HCT116 (cell line): Measurements from ENCODE around the gene GAL3ST3. TPM values are rescaled to one million over a fixed set of nuclear protein-coding genes. Genes with fewer than 3 reads are reported as not detected.

Experiments
- ATAC-seq: fragments of 200-7000 bp; cut with Tn5 transposase; 2 replicates; pipeline ENCODE4 v1.9.1; 2020; ENCODE audit warnings: mild to moderate bottlenecking, moderate library complexity
- BruUV-seq: library from RNA; stranded (reverse); fragments of 400-500 nt; replicated peaks from 2 replicates; lab custom pipeline; 2021; lab: Mats Ljungman, UMichigan
- CTCF ChIA-PET: fragments of 300-600 bp; sonication (Branson Sonifier 250); formaldehyde crosslinking; loops from one replicate; lab custom pipeline; 2021; ENCODE audit warnings: antibody characterized with exemption; lab: Charles Lee
- POLR2A ChIA-PET: fragments of 300-600, 350-600 bp; sonication (Branson Sonifier 250); formaldehyde crosslinking; loops from one replicate; lab custom pipeline; 2021; ENCODE audit warnings: antibody characterized with exemption; lab: Charles Lee
- RAD21 ChIA-PET, 2 experiments: fragments of 300-600 bp; sonication (Branson Sonifier 250); formaldehyde crosslinking; loops; one replicate each; lab custom pipeline; 2023; ENCODE audit warnings: low total read pairs in 2 of 2; ENCODE audit not compliant: uncharacterized antibody in 2 of 2, unreplicated experiment in 2 of 2, low non-redundant PET in 1 of 2; lab: Charles Lee
- DNase-seq: peaks from one replicate; pipeline ENCODE4 v3.0.0-alpha.2; 2010; ENCODE audit warnings: low read depth, low spot score
- H2AFZ ChIP-seq: fragments of 200-600 bp; shearing (Covaris generic), sonication (generic); 2 replicates; pipeline ENCODE4 v1.6.1; 2017; ENCODE audit warnings: low read depth, mixed run types, mixed read lengths, antibody characterized with exemption, low read length; ENCODE audit not compliant: poor library complexity, severe bottlenecking
- H3K27ac ChIP-seq: 2 replicates; pipeline ENCODE4 v1.5.1; 2012; ENCODE audit warnings: low read depth, low read length
- H3K27me3 ChIP-seq: fragments of 200-600 bp; sonication (generic); 2 replicates; pipeline ENCODE4 v1.6.1; 2016; ENCODE audit warnings: mixed run types, low read length, mixed read lengths; ENCODE audit not compliant: insufficient read depth
- H3K36me3 ChIP-seq, 2 experiments: fragments of 200-500 bp in 1 of 2; fragments of 200-600 bp in 1 of 2; sonication (Bioruptor generic) in 1 of 2; sonication (generic) in 1 of 2; 2 replicates each; pipeline versions ENCODE4 v1.5.1 to v1.6.1; 2014 to 2016; ENCODE audit warnings: low read length in 2 of 2, inconsistent platforms in 1 of 2, mixed read lengths in 1 of 2, mixed run types in 1 of 2; ENCODE audit not compliant: insufficient read depth in 2 of 2, control insufficient read depth in 1 of 2
- H3K4me1 ChIP-seq, 2 experiments: fragments of 200-600 bp in 1 of 2; sonication (generic) in 1 of 2; 2 replicates each; pipeline versions ENCODE4 v1.5.1 to v1.6.1; 2012 to 2017; ENCODE audit warnings: low read length in 2 of 2, inconsistent platforms in 1 of 2, mild to moderate bottlenecking in 1 of 2, mixed read lengths in 1 of 2, mixed run types in 1 of 2, moderate library complexity in 1 of 2; ENCODE audit not compliant: insufficient read depth in 2 of 2, control insufficient read depth in 1 of 2
- H3K4me2 ChIP-seq: fragments of 200-600 bp; sonication (generic); 2 replicates; pipeline ENCODE4 v1.6.1; 2017; ENCODE audit warnings: mixed run types, low read length, mixed read lengths
- H3K4me3 ChIP-seq, 2 experiments: fragments of 200-600 bp in 1 of 2; sonication (generic) in 1 of 2; replicated peaks in 1 of 2; 2 replicates each; pipeline ENCODE4 v1.5.1; 2011 to 2016; ENCODE audit warnings: low read length in 2 of 2, control low read depth in 1 of 2, low read depth in 1 of 2, mild to moderate bottlenecking in 1 of 2, mixed read lengths in 1 of 2, mixed run types in 1 of 2
- H3K79me2 ChIP-seq: fragments of 200-600 bp; sonication (generic); 2 replicates; pipeline ENCODE4 v1.6.1; 2017; ENCODE audit warnings: mild to moderate bottlenecking, mixed run types, low read length, moderate library complexity, mixed read lengths; ENCODE audit not compliant: insufficient read depth
- H3K9ac ChIP-seq: fragments of 200-600 bp; sonication (generic); 2 replicates; pipeline ENCODE4 v1.6.1; 2016; ENCODE audit warnings: low read length, mixed read lengths
- H3K9me2 ChIP-seq: fragments of 200-600 bp; sonication (generic), shearing (Covaris generic); 2 replicates; pipeline ENCODE4 v1.6.1; 2017; ENCODE audit warnings: mixed run types, mild to moderate bottlenecking, moderate library complexity; ENCODE audit not compliant: insufficient read depth
- H3K9me3 ChIP-seq, 2 experiments: fragments of 200-500 bp in 1 of 2; fragments of 200-600 bp in 1 of 2; sonication (Bioruptor generic) in 1 of 2; sonication (generic) in 1 of 2; 2 replicates each; pipeline ENCODE4 v1.6.1; 2014 to 2017; ENCODE audit warnings: low read length in 2 of 2, mixed read lengths in 2 of 2, inconsistent platforms in 1 of 2, low read depth in 1 of 2, mild to moderate bottlenecking in 1 of 2, mixed run types in 1 of 2, moderate library complexity in 1 of 2; ENCODE audit not compliant: control insufficient read depth in 1 of 2, insufficient read depth in 1 of 2
- H4K20me1 ChIP-seq: fragments of 200-600 bp; sonication (generic), shearing (Covaris generic); 2 replicates; pipeline ENCODE4 v1.6.1; 2017; ENCODE audit warnings: mixed run types, mild to moderate bottlenecking, moderate library complexity; ENCODE audit not compliant: insufficient read depth
- CBX3 ChIP-seq: IDR thresholded peaks from 2 replicates; pipeline ENCODE4 v1.6.1; 2012; ENCODE audit warnings: low read depth
- CEBPB ChIP-seq: IDR thresholded peaks from 2 replicates; pipeline ENCODE4 v1.6.1; 2012; ENCODE audit warnings: low read depth
- ELF1 ChIP-seq: IDR thresholded peaks from 2 replicates; pipeline ENCODE4 v1.6.1; 2012; ENCODE audit warnings: low read depth, borderline replicate concordance
- EZH2 ChIP-seq: fragments of 200-600 bp; sonication (generic); IDR thresholded peaks from 2 replicates; pipeline ENCODE4 v1.6.1; 2017; ENCODE audit warnings: antibody characterized with exemption, mixed run types
- FOSL1 ChIP-seq: IDR thresholded peaks from 2 replicates; pipeline ENCODE4 v1.6.1; 2012; ENCODE audit warnings: low read depth
- POLR2A ChIP-seq: IDR thresholded peaks from 2 replicates; pipeline ENCODE4 v1.7.0; 2011; ENCODE audit warnings: borderline replicate concordance; ENCODE audit not compliant: insufficient read depth, insufficient read length; ENCODE audit errors: extremely low read depth
- POLR2AphosphoS5 ChIP-seq: IDR thresholded peaks from 2 replicates; pipeline ENCODE4 v1.6.1; 2011; ENCODE audit warnings: mild to moderate bottlenecking, low read depth, low read length, moderate library complexity
- RAD21 ChIP-seq: IDR thresholded peaks from 2 replicates; pipeline ENCODE4 v1.6.1; 2012; ENCODE audit warnings: low read depth, mild to moderate bottlenecking
- SIN3A ChIP-seq: IDR thresholded peaks from 2 replicates; pipeline ENCODE4 v1.6.1; 2012; ENCODE audit warnings: low read depth
- SP1 ChIP-seq: IDR thresholded peaks from 2 replicates; pipeline ENCODE4 v1.6.1; 2012; ENCODE audit warnings: low read depth
- SRF ChIP-seq: IDR thresholded peaks from 2 replicates; pipeline ENCODE4 v1.6.1; 2012; ENCODE audit warnings: low read depth
- TCF7L2 ChIP-seq: IDR thresholded peaks from 2 replicates; pipeline ENCODE4 v1.7.0; 2011; ENCODE audit warnings: borderline replicate concordance, inconsistent platforms; ENCODE audit not compliant: insufficient read depth, insufficient read length; ENCODE audit errors: extremely low read depth
- intact Hi-C: fragments of 100-400 bp; cut with micrococcal nuclease; formaldehyde crosslinking; loops from 2 replicates; pipeline ENCODE4 v1.10.0; 2022
- total RNA-seq: library from RNA; stranded (reverse); gene quantifications from one replicate; pipeline ENCODE4 v1.2.1, GENCODE V29; 2021; ENCODE audit not compliant: unreplicated experiment
- TF ChIP-seq, protein P1 (sequence below): IDR thresholded peaks from 2 replicates; pipeline ENCODE4 v1.6.1; 2012
- TF ChIP-seq, protein P2 (sequence below), 3 experiments: fragments of 200-600 bp in 1 of 3; sonication (generic) in 1 of 3; IDR thresholded peaks in 2 of 3; conservative IDR thresholded peaks in 1 of 3; 2 replicates each; pipeline ENCODE4 v1.5.1; 2012 to 2017; ENCODE audit warnings: low read depth in 2 of 3, low read length in 2 of 3, antibody characterized with exemption in 1 of 3, borderline replicate concordance in 1 of 3, control low read depth in 1 of 3, mild to moderate bottlenecking in 1 of 3, mixed read lengths in 1 of 3, mixed run types in 1 of 3, moderate library complexity in 1 of 3; ENCODE audit not compliant: insufficient read depth in 1 of 3
- TF ChIP-seq, protein P3 (sequence below): IDR thresholded peaks from 2 replicates; pipeline ENCODE4 v1.6.1; 2011; ENCODE audit warnings: mild to moderate bottlenecking, low read length, moderate library complexity; ENCODE audit not compliant: insufficient replicate concordance; ENCODE audit errors: extremely low read depth

Gene GAL3ST3
- total RNA-seq, 1 experiment from 2014 or later, result not detected

DNA sequence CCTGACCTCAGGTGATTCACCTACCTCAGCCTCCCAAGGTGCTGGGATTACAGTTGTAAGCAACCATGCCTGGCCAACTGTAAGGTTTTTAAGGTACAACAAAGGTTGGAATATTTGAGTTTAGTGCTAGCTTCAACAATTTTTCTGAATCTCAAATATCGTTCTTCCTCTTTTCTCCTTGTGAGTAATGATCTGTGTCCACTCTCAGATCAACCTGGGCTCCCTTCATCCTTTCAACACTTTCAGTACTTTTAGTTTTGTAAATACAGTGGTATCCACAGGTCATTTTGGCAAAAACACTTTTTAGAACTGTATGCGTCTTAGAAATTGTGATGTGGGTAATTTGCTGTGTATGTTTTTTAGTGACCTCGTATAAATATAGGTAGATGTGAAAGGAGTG is 29.0 kb upstream of the GAL3ST3 start:
- CTCF ChIA-PET, result no interaction called here
- H3K9ac ChIP-seq, result no peak overlapping the region
- H2AFZ ChIP-seq, result no peak overlapping the region
- peaks cover 32 to 57% of the 10 kb centered on the region in 2 experiments for H3K4me1 ChIP-seq
- no peak for ATAC-seq
- RAD21 ChIA-PET, result no interaction called here
- intact Hi-C loops, result no loop called here
- TF ChIP-seq POLR2A, result no peak
- no peak for TF ChIP-seq RAD21
- no peak for TF ChIP-seq EZH2
- TF ChIP-seq POLR2AphosphoS5, result no peak
- TF ChIP-seq, protein P1, sequence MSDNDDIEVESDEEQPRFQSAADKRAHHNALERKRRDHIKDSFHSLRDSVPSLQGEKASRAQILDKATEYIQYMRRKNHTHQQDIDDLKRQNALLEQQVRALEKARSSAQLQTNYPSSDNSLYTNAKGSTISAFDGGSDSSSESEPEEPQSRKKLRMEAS, result no peak
- TF ChIP-seq TCF7L2, result no peak
- TF ChIP-seq CBX3, result no peak
- no peak for DNase-seq
- no peaks in the 10 kb centered on the region for H3K36me3 ChIP-seq
- H3K4me3 ChIP-seq, result no peak overlapping the region
- H3K9me2 ChIP-seq, result no peaks in the 10 kb centered on the region
- H3K9me3 ChIP-seq, result no peaks in the 10 kb centered on the region
- BruUV-seq, result no TSS peak
- POLR2A ChIA-PET, result no interaction called here
- H4K20me1 ChIP-seq, result no peaks in the 10 kb centered on the region
- H3K4me2 ChIP-seq, result no peak overlapping the region
- no peaks in the 10 kb centered on the region for H3K27me3 ChIP-seq
- peaks cover 36% of the 10 kb centered on the region for H3K79me2 ChIP-seq
- H3K27ac ChIP-seq, result no peak overlapping the region

DNA sequence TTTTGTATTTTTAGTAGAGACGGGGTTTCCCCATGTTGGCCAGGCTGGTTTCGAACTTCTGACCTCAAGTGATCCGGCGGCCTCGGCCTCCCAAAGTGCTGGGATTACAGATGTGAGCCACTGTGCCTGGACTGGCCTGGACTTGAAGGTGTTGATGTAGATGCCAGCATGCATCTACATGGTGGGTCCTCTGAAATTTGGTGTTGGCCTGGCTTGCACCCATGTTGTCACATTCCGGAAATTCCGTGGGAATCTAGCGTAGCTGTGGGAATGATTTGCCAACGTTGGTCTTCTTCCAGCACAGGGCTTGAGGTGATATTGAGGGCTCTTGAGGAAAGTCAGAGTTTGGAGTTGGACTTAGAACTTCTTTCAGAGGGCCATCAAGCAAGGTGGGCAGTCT is 27.6 kb upstream of the GAL3ST3 start:
- peak overlapping the region; percentile 12; the same call in 1 of the 2 replicates for H3K4me2 ChIP-seq
- H3K4me3 ChIP-seq, result no peak overlapping the region
- intact Hi-C loops, result no loop called here
- H4K20me1 ChIP-seq, result no peaks in the 10 kb centered on the region
- H2AFZ ChIP-seq, result no peak overlapping the region
- H3K4me1 ChIP-seq, result peaks cover 23 to 55% of the 10 kb centered on the region in 2 experiments
- RAD21 ChIA-PET, result no interaction called here
- CTCF ChIA-PET, result no interaction called here
- H3K27me3 ChIP-seq, result no peaks in the 10 kb centered on the region
- H3K9me3 ChIP-seq, result no peaks in the 10 kb centered on the region
- POLR2A ChIA-PET, result no interaction called here
- no TSS peak for BruUV-seq
- ATAC-seq, result no peak
- H3K79me2 ChIP-seq, result peaks cover 39% of the 10 kb centered on the region
- no peaks in the 10 kb centered on the region for H3K9me2 ChIP-seq
- H3K36me3 ChIP-seq, result no peaks in the 10 kb centered on the region; a peak in 1 of 4 replicates
- H3K9ac ChIP-seq, result no peak overlapping the region
- no peak overlapping the region for H3K27ac ChIP-seq
- DNase-seq, result no peak
- no peak for TF ChIP-seq FOSL1
- no peak for TF ChIP-seq SRF
- TF ChIP-seq, protein P2, sequence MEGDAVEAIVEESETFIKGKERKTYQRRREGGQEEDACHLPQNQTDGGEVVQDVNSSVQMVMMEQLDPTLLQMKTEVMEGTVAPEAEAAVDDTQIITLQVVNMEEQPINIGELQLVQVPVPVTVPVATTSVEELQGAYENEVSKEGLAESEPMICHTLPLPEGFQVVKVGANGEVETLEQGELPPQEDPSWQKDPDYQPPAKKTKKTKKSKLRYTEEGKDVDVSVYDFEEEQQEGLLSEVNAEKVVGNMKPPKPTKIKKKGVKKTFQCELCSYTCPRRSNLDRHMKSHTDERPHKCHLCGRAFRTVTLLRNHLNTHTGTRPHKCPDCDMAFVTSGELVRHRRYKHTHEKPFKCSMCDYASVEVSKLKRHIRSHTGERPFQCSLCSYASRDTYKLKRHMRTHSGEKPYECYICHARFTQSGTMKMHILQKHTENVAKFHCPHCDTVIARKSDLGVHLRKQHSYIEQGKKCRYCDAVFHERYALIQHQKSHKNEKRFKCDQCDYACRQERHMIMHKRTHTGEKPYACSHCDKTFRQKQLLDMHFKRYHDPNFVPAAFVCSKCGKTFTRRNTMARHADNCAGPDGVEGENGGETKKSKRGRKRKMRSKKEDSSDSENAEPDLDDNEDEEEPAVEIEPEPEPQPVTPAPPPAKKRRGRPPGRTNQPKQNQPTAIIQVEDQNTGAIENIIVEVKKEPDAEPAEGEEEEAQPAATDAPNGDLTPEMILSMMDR (IDR thresholded peaks at IDR 0.05 in 2 of 3, conservative IDR thresholded peaks at IDR 0.05 in 1 of 3; ENCODE audit: borderline replicate concordance in 1 of 3, insufficient read depth in 1 of 3, low read depth in 2 of 3, low read length in 2 of 3), result no peak
- TF ChIP-seq CEBPB, result no peak
- no peak for TF ChIP-seq ELF1
- no peak for TF ChIP-seq POLR2A
- no peak for TF ChIP-seq EZH2
- TF ChIP-seq SIN3A, result no peak
- TF ChIP-seq, protein P3, sequence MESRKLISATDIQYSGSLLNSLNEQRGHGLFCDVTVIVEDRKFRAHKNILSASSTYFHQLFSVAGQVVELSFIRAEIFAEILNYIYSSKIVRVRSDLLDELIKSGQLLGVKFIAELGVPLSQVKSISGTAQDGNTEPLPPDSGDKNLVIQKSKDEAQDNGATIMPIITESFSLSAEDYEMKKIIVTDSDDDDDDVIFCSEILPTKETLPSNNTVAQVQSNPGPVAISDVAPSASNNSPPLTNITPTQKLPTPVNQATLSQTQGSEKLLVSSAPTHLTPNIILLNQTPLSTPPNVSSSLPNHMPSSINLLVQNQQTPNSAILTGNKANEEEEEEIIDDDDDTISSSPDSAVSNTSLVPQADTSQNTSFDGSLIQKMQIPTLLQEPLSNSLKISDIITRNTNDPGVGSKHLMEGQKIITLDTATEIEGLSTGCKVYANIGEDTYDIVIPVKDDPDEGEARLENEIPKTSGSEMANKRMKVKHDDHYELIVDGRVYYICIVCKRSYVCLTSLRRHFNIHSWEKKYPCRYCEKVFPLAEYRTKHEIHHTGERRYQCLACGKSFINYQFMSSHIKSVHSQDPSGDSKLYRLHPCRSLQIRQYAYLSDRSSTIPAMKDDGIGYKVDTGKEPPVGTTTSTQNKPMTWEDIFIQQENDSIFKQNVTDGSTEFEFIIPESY, result no peak
- no peak for TF ChIP-seq SP1
- no peak for TF ChIP-seq RAD21
- TF ChIP-seq TCF7L2, result no peak
